Measurements from ENCODE around the gene ADH5. TPM values are rescaled to one million over a fixed set of nuclear protein-coding genes. Genes with fewer than 3 reads are reported as not detected.

Gene ADH5
- total and polyA plus RNA-seq, 2 of the 8 experiments (the other 6 are each of a cell fraction or from before 2014, with no cell fraction given): 223 to 327 TPM

DNA sequence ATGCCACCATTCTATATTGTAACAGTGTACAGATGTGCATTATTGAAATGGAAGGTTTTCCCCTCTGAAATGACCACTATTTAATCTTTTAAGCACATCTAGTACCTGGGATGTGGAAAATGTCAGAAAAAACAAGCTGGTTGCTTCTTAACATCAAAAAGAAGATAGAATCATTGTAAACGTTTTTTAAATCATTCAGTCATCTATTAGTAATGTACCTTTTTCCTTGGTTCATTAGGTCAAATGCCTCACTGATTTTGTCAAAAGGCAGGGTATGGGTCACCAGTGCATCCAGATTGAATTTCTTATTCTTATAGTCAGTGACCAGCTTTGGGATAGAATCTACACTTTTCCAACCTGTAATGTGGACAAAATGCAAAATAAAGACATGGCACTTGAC lies 37.8 kb upstream of the ADH5 start:
- no peaks in the 10 kb centered on the region for H3K36me3 ChIP-seq (ENCODE audit: control insufficient read depth in 2 of 4, insufficient read depth in 4 of 4, low read length in 3 of 4)
- H3K4ac ChIP-seq (replicated peaks; ENCODE audit: insufficient read length, low read depth, low read length): no peak overlapping the region
- H3K4me3 ChIP-seq (ENCODE audit: extremely low read depth in 1 of 4, insufficient read depth in 2 of 4, low read depth in 3 of 4, low read length in 4 of 4): no peak overlapping the region
- no peak overlapping the region for H4K91ac ChIP-seq (replicated peaks; ENCODE audit: insufficient read length, low read length)
- no peak overlapping the region for H3K14ac ChIP-seq (ENCODE audit: insufficient read length)
- no peaks in the 10 kb centered on the region for H3K4me1 ChIP-seq (replicated peaks in 1 of 4; ENCODE audit: control insufficient read depth in 3 of 4, insufficient read depth in 4 of 4, low read length in 3 of 4)
- DNase-seq (ENCODE audit: low read depth in 1 of 2, low spot score in 2 of 2) (no peak), FAIRE-seq (no peak)
- no peak overlapping the region for H4K8ac ChIP-seq (ENCODE audit: extremely low read depth, insufficient read depth, low read length)
- no peak overlapping the region for H2BK20ac ChIP-seq (ENCODE audit: low read length)
- H2AFZ ChIP-seq (ENCODE audit: low read length): no peak overlapping the region
- no peak overlapping the region for H2BK120ac ChIP-seq (replicated peaks; ENCODE audit: low read depth, low read length)
- H3K18ac ChIP-seq (ENCODE audit: extremely low read depth, low read length): no peak overlapping the region
- ChIA-PET CTCF (ENCODE audit: partially characterized antibody) (interaction anchor here (1.3 kb wide), 1 partner anchor 279 kb away, joined by 3 read pairs; no protein-coding TSS in a partner anchor), POLR2A (ENCODE audit: partially characterized antibody) (no interaction called here)
- no peak overlapping the region for H3K4me2 ChIP-seq (ENCODE audit: insufficient read depth in 1 of 2, low read depth in 2 of 2, low read length in 2 of 2)
- no peak overlapping the region for H2BK5ac ChIP-seq (ENCODE audit: low read depth, low read length)
- WGBS, 2 experiments (ENCODE audit: extremely low coverage in 1 of 2, insufficient coverage in 1 of 2, insufficient read length in 1 of 2, insufficient replicate concordance in 2 of 2, low coverage in 1 of 2, low lambda C conversion rate in 2 of 2, missing lambda C conversion rate in 1 of 2): 95% methylated on average over 1 of the region's 1 CpG; no CpG with 5 or more reads in 1 of the 2 experiments
- no peak overlapping the region for H3K9ac ChIP-seq (replicated peaks in 1 of 4; ENCODE audit: extremely low read depth in 1 of 4, low read depth in 3 of 4, low read length in 3 of 4)
- no peak overlapping the region for H2AK5ac ChIP-seq (ENCODE audit: low read depth, low read length)
- H3K27ac ChIP-seq (ENCODE audit: low read depth, low read length): no peak overlapping the region
- no peaks in the 10 kb centered on the region for H3K23me2 ChIP-seq (ENCODE audit: low read depth, low read length)
- H3K9me3 ChIP-seq (ENCODE audit: insufficient read depth in 2 of 2, low read depth in 1 of 2, low read length in 1 of 2): peaks cover 3 to 13% of the 10 kb centered on the region in 2 experiments; a peak in 1 of 4 replicates
- no peak for TF ChIP-seq POLR2AphosphoS5 (IDR thresholded peaks at IDR 0.05; ENCODE audit: low read depth, low read length)
- no peak for TF ChIP-seq GTF2F1 (IDR thresholded peaks at IDR 0.05; ENCODE audit: borderline replicate concordance, low read depth, low read length)
- no peak for TF ChIP-seq CBX5 (IDR thresholded peaks at IDR 0.05; ENCODE audit: low read depth, low read length)
- no peak for TF ChIP-seq JUN (IDR thresholded peaks at IDR 0.05; ENCODE audit: low read depth, low read length)
- no peak for TF ChIP-seq RXRA (IDR thresholded peaks at IDR 0.05; ENCODE audit: insufficient read depth, low read depth, low read length)
- TF ChIP-seq POU5F1 (IDR thresholded peaks at IDR 0.05; ENCODE audit: low read depth, low read length): no peak
- TF ChIP-seq ZNF274 (IDR thresholded peaks at IDR 0.05; ENCODE audit: borderline replicate concordance, extremely low read depth, low read length): no peak
- no peak for TF ChIP-seq BRCA1 (IDR thresholded peaks at IDR 0.05; ENCODE audit: low read depth, low read length)
- no peak for TF ChIP-seq SRF (IDR thresholded peaks at IDR 0.05; ENCODE audit: low read depth, low read length)
- TF ChIP-seq, protein P1, sequence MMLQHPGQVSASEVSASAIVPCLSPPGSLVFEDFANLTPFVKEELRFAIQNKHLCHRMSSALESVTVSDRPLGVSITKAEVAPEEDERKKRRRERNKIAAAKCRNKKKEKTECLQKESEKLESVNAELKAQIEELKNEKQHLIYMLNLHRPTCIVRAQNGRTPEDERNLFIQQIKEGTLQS (IDR thresholded peaks at IDR 0.05; ENCODE audit: insufficient read depth, low read depth, low read length): no peak
- TF ChIP-seq SP4 (IDR thresholded peaks at IDR 0.05; ENCODE audit: low read length): no peak
- TF ChIP-seq BCL11A (IDR thresholded peaks at IDR 0.05; ENCODE audit: low read depth in 2 of 2, low read length in 2 of 2): no peak
- TF ChIP-seq KDM4A (IDR thresholded peaks at IDR 0.05; ENCODE audit: low read depth, low read length, severe bottlenecking): no peak
- H4K20me1 ChIP-seq (replicated peaks in 1 of 2; ENCODE audit: control insufficient read depth in 1 of 2, insufficient read depth in 2 of 2, low read length in 2 of 2): no peaks in the 10 kb centered on the region
- H2BK15ac ChIP-seq (ENCODE audit: low read length): no peak overlapping the region
- no peak overlapping the region for H4K5ac ChIP-seq (ENCODE audit: insufficient read length, low read depth, low read length)
- no peak overlapping the region for H2BK12ac ChIP-seq (ENCODE audit: low read depth, low read length)
- H3K79me2 ChIP-seq (ENCODE audit: control insufficient read depth in 1 of 2, insufficient read depth in 2 of 2, low read length in 2 of 2): no peaks in the 10 kb centered on the region; a peak in 1 of 4 replicates
- no peaks in the 10 kb centered on the region for H3K79me1 ChIP-seq (ENCODE audit: low read depth, low read length)
- H3K23ac ChIP-seq (ENCODE audit: insufficient read length): no peak overlapping the region
- no peaks in the 10 kb centered on the region for H3K27me3 ChIP-seq (replicated peaks in 1 of 4; ENCODE audit: control insufficient read depth in 3 of 4, extremely low read depth in 1 of 4, insufficient read depth in 3 of 4, low read length in 3 of 4)
- no peak overlapping the region for H3K56ac ChIP-seq (replicated peaks; ENCODE audit: insufficient read length, low read depth, low read length)
